NCI-H526 (cell line): ENCODE measurements around the gene TPRG1.

Source experiments
- DNase-seq, 2 experiments: peaks; one replicate each; lab custom pipeline; 2025; lab: John Stamatoyannopoulos, UW

The TPRG1 gene, protein sequence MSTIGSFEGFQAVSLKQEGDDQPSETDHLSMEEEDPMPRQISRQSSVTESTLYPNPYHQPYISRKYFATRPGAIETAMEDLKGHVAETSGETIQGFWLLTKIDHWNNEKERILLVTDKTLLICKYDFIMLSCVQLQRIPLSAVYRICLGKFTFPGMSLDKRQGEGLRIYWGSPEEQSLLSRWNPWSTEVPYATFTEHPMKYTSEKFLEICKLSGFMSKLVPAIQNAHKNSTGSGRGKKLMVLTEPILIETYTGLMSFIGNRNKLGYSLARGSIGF

DNA sequence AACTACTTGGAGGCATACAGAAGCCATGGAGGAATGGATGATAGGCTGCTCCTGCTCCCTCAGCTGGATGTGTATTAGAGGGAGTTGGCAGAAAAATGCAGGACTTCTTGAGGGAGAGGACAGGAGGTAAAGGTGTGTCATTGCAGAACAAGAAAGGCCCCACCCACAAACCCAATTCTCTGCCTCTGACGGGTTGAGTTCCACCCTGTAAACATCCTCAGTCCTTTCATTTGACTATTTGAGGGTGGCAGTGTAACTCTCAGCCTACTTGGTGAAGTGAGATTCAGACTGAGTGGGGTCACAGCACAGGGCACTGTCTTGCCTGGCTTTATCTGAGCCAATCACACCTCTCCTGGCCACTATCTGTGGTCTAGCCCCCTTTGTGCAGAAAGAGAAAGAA is at the start of gene TPRG1:
TPRG1 (plus strand) TSS at position 265 of the 400 bp plus-strand sequence. CDS start 35,414 bp downstream, outside the sequence.
- DNase-seq, result no peak

DNA sequence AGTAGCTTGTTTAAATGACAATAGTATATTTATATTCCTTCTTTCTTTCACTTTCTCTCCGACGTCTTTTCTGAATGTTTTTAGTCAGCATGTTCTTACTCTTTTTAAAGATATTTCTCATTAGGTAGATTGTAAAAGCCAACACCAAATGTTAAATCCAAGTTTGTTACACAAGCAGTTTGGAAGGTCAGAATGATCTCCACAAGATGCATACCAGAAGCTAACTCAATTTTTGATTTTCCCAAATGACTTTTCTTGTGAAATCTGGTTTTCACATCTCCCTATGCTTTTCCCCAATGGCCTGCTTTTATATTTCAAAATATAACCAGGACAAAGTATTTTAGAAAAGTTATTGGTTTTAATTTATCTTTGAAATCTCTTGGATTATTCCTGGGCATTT is 49.7 kb upstream of the TPRG1 start:
- no peak for DNase-seq

DNA sequence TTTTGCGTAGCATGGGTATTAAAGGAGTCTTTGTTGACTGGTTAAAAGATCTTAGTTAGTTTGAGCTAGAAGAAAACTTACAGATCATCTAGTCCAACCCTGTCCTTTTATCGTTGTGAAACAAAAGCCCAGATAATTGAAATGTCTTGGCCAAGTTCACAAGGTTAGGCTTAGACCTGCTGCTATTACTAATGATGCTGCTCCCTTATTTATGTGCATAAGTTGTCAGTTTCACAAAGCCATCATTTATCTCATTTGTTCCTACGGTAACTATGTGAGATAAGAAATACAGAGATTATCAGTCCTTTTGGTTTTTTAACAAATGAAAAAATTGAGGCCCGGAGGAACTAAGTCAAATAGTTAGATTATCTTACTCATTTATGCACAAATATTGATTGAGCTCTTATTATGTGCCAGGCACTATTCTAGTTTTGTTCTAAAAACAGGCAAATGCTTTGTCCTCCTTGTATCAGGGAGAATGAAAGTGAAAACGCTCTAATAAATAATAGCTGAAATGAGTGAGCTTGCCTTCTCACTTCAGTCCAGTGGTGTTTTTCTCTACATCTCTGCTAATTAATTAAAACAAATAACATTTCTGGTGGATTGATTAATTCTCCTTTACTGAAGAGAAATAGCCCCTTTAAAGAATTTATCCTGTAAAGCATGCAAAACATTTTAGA is 49.1 kb upstream of the TPRG1 start:
- DNase-seq, result no peak

DNA sequence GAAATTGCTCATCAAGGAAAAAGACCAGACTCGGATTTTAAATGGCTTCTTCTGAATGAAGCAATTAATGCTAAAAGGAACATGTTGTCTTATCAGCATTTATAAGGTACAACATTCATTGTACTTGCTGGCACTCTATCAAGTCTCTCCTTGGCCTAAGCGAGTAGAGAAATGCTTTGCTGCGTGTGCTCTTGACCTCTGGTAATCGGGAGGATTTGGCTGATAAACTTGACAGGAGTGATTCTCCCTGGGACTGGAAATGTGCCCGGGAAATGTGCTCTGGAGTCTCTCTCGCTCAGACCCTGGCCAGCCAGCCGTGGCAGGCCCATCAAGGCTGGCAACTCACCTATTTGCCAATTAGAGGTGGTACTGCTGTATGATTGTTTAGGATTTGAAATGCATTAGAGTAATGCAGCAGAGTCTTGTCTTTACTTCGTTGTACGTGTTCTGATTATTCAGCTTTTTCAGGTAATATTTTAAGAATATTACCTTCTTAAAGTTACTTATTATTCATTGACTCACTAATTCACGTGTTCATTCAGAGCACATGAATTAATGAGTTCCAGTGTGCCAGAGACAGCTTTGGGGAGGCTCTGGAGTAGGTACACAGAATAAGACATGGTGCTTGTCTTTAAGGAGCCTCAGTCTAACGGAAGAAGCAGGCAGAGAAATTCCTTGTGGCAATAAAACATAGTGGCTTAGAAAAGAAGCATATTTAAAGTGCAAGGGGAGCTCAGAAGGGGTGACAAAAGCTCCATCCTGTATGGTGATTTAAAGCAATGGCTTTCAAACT is 48.0 kb upstream of the TPRG1 start:
- DNase-seq, result no peak

DNA sequence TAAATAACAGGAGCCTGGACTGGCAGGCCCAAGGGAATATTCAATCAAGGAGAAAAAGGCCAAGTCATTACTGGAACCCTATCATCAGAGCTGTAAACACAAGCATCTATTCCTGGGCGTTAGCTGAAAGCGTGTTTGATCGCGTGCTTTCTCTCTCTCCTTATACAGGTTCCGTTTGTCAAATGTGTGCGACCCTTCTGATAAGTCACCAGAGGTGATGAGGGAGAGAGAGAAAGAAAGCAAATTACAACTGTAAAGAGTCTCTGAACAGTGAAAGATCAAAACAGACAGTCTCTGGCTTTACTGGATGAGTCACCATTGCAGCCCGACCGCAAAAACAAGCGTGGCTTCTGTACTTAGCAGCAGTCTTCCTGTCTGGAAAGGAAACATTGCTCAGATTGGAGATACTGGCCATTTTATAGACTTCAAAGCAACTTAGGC is 39.5 kb upstream of the TPRG1 start:
- no peak for DNase-seq

DNA sequence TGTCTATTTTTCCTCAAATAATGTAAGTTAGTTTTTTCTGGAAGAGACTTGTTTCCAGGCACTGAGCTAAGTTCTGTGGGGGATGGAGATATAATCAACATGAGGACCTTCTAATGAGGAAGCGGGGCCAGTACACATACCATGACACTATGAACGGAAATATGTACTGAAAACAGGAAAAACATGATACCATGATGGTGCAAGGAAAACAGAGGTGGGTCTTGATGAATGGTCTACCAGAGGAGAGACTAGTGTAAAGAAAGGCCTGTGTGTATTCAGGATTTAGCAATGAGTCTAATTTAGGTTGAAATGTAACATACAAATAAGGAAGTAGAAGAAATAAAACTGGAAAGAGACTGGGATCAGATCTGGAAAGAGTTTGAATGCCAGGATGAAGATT is 38.9 kb upstream of the TPRG1 start:
- DNase-seq, result no peak

DNA sequence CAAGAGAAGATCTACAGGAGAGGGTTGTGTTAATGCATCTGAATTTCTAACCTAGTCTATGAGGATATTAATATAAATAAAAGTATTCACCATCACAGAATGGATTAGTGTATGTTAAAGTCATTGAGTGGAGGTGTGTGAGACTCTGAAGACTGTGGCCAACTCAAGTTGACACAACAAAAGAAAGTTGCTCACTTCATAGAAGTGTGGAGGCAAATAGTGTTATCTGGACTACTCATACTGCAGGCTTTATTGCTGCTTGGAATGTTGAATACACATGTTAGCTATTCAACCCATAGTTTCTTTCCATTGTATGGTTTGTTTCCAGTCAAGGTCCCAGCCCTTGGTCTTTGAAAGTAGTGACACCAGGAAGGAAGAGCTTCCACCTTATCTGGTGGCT is 38.0 kb upstream of the TPRG1 start:
- no peak for DNase-seq

DNA sequence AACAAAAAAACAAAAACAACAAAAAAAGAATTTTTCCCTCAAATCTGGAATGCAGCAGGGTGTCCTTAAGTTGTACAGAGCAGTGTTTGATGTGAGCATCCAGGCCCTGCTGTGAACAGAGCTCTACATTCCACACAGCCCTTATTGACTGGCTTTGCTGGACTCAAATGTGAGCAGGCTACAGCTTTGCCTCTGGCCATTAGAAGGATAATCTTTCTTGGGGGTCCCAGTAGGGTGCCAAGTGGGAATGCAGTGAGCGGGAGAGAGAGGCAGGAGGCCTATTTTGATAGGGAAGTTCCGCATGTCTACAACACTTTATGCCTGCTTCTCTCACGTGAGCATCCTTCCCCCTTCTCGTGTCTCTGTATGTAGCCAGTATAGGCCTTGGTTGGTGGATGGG is 34.4 kb upstream of the TPRG1 start:
- DNase-seq, result no peak

DNA sequence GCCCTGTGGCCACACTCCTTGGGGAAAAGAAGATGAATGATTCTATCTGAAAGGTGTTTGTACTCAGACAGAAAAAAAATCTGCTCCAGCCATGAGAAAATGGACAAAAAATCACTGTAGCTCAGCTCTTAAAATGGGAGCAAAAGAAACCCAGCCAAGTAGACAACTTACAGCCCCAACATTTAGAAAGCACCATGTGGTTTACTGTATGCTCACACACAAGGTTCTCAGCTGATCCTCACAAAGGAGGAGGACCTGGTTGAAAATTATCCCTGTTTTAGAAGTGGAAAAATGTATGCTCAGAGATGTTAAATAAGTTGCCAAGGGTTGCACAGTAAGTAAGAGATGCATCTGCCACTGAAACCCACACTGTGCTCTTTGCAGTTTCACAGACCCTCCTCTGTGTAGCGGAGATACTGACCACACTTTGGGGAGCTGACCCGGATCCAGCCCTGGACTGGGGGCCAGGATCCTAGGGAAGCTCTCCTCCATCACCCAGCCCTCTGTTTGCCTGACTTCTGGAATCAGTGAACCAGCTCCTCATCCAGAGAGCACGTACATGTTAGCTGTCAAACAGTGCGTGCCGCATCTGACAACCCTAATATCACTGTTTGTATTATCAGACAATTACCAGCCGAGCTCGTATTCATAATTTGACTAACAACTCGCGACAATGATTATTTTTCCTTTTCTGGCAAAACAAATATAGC is 32.7 kb upstream of the TPRG1 start:
- DNase-seq, result no peak

DNA sequence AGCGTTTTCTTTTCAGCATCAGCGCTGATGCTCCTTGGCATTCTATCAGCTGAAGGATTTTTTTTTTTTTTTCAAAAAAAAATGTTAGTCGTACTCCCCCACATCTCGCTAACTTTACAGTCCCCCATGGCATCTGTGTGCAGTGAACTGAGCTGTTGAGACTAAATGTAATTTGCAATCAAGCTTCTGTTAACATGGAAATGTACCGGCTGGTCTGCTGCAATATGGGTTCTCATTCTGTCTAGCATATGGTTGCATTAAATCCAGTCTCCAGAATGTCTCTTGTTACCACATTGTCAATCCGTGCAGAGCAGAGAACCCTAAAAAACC is 32.2 kb upstream of the TPRG1 start:
- no peak for DNase-seq

DNA sequence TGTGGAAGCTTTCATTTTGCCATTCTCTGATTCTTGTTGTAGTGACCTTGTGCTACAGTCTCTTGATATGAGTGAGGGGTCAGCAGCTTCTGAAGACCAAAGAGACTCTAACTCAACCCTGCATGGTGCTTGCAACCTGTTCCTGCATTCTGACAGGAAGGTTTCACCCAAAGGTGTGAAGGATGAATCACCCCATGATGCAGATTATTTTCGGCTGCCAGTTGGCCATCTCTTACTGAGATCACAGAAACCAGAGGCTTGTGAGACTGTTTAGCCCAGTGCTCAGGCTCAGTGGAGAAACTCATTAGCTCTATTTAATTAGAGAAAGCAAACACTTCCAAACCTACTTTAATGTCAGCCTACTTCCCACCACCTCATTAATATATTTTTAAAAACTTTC is 29.2 kb upstream of the TPRG1 start:
- no peak for DNase-seq

DNA sequence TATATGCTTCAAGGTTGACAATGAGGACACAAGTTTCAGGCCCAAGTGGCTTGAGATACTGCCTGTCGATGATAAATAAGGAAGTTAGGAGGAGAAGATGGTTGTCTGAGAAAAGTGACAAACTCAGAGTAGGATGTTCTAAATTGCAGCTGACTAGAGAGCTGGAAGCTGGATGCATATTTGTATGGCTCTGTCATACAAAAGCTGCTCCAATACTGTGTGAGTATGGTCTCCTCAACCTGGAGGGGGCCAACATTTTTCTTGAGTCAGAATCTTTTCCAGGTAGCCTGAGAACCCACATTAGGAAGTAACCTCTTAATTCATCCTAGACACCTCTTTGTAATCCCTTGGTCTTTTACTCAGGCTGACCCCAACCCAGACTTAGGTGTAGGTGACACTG is 28.4 kb upstream of the TPRG1 start:
- no peak for DNase-seq

DNA sequence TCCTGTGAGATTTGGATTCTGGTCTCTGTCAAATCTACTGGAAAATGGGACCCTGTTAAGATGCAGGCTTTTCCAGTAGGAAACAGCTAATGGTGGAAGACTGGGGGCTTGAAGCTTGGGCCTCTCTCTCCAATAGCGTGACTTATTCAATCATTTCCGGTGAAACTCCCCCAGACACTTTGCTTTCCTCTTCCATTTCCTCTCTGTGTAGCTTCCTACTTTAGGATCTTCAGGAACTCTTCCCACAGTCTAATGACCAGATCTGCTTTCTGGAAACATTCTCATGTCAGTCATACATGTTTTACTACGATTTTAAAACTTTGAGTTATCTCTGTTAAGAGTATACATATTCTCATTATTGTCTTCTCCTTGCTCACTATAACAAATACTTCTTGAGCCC is 28.0 kb upstream of the TPRG1 start:
- no peak for DNase-seq

DNA sequence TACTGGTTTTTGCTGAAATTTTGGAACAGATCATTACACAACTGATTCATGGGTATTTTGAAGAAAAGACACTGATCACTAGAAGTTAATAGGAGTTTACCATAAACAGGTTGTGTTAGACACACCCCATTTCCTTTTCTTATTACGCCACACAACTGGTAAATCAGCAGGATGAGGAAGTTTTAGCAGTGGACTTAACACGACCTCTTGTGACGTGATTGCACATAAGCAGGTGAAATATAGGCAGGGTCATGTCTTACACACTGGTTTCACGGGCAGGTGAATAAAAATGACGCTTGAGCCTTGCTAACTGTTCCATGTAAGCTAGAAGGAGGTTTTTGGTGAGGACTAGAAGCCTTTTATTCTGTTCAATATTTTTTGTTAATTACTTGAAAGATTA is 27.1 kb upstream of the TPRG1 start:
- peak; percentile 27 to 39 for DNase-seq

DNA sequence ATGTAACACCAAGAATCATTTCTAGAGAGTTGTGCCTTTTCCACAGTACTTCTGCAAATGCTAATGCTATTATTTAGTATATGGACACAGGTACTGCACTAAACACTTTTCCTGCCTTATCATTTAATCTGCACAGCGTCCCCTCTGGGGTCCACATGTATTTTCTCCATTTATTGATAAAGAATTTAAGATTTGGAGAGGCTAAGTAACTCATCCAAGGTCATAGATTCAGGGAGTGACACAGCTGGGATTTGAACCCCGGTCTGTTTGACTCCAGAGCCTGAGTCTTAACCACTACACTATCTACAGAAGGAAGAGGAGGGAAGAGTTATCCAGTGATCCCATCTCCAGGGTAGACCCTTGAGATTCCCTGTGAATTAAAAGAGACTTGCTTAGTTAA is 24.9 kb upstream of the TPRG1 start:
- no peak for DNase-seq

DNA sequence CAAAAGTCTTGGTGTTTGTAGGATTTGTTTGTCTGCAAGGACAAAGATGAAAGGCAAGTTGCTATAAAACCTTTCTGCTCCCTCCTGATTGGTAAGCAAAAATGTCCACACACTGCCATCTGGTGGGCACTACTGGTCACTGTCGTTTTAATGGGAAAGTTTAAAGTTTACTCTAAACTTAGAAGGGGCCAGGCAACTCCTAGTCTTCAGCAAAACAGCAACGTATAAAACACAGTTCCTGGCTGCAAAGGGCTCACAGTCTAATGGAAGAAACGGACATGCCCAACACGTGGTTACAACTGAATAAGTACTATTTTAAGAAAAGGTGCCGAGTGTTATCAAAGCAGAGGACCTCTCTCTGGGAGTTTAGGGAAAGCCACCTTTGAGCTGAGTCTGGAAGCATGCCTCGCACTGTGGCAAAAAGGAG is 23.7 kb upstream of the TPRG1 start:
- DNase-seq, result peak in 1 of 2 experiments; percentile 45

DNA sequence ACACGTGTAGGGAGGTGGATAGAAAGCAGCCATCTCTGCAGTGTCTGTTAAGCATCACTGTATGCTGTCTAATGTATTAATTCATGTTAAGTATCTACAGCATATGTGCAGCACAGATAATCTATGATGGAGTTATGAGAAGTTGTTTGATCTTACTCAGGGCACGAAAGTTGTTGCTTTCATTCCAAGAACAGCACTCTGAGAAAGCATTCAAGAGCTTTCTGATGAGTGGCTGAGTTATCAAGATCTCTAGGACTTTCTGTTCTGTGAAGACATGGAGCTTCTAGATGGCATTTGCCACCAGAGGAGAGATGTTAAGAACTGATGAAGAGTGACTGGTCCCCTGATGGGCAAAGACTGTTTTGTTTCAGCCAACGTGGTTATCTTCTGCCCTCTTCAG is 22.6 kb upstream of the TPRG1 start:
- no peak for DNase-seq

DNA sequence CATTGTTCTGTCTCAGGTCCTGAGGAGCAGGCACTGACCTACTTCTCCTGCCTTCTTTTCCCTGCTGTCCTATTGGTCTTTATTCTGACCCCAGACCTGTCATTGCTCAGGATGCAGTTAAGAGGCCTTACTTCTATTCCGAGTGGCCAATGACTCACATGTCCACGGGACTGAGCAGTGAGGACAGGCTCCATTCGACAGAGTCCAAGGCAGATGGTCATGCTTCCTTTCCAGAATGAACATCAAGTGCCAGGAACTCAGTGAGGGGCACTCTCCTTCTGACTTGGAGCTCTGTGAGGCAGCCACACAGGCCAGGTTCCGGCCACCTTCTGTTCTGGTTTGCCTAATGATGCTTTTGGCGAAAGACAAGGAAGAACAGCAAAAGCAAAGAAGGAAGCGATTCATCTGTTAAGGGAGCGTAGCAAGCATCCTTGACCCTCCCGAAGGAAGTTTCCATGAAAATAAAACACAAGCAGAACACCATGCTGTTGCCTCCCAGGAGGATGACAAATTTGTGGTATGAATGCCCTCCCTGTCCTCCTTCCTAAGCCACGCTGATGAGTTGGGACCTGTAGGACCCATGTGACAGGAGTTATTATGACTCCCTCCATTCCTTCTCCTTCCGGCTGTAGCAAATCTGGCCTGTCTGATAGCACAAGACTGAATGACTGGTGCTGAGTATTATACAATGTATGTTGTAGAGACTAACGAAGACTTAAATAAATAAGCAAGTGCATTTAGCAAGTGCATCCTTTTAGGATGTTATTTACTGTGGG is 14.4 kb upstream of the TPRG1 start:
- DNase-seq, result no peak

DNA sequence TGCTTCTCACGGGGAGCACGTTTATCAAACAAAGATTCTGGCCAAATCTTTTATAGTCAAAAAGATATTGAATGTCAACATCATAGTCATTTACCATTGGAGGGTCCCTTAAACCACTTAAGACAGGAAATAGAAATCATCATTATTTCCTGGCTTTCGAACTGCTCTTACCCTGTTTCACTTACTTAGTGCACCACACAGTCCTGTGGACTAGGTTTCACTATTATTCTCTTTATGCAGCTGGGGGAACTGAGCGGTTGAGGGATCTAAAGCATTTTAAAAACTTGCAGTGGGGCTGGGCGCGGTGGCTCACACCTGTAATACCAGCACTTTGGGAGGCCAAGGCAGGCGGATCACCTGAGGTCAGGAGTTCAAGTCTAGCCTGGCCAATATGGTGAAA is 13.7 kb upstream of the TPRG1 start:
- DNase-seq, result no peak

DNA sequence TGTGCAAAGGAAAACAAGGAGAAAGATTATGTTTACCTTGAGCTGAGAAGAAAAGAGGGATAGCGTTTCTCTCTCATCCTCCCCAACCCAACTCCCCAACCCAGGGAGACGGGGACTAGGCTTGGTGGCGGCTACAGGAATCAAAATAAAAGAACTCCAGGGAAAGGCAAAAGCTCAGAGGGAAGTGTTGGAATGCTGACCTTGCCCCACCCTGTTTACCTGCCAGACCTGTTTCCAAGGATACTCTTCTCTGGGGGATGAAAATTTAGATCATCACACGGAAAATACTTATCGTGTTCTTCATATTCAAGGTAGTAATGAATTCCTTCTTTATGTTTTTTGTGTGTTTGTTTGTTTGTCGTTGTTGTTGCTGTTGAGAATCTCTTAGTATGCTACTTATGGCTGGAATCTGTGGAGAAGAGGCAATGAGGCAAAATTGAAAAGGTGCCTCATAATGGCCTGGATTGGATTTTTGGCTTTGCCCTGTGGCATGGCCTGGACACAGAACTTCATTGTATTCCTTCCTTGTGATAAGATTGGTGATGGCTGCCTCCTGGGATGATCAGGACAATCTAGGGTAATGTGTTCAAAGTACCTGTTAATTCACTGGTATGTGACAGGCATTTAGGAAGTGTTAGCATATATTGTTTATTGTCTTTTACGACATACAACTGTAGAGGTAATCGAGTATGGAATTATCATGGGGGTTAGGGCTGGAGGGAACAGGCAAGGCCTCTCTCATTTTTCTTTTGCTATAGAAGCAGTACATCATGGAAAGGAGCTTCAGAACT is 11.1 kb upstream of the TPRG1 start:
- no peak for DNase-seq

DNA sequence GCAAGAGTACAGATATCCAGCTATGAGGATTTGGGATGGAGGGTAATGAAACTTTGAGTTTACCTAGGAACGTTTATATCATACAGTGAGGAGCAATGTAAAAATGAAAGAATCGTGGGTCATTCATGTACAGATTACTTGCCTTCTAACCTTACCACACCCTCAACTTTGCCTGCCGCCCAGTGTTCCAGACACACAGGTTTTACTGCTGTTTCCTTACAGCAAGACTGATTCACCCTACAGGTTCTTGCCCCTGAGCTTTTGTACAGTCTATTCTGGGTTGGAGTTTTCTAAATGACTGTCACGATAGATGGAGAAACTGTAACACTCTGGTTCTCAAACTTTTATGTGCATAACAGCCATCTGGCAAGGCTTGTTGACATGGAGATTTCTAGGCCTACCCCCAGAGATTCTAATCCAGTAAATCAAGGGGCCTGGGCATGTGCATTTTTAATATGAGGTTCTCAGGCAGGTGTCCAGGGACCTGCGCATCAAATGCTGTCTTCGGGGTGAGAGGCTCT is 6.6 kb upstream of the TPRG1 start:
- no peak for DNase-seq
